ENCODE results near the gene SLC47A2. TPM values are rescaled to one million over a fixed set of nuclear protein-coding genes. Genes with fewer than 3 reads are reported as not detected.

SLC47A2 gene
- total RNA-seq, 1 experiment from 2014 or later = 62.1 TPM

GRCh38 chr17:19717411-19717908, 1.1 kb upstream of the SLC47A2 start:
- DNase-seq (ENCODE audit: low read depth) = no peak
- in situ Hi-C loops (cut with HindIII; ENCODE audit: low pct_unique_long_range_greater_than_20kb, low sequenced_read_pairs) = no loop called here

- no peak for DNase-seq (ENCODE audit: low read depth)
- in situ Hi-C loops (cut with HindIII; ENCODE audit: low pct_unique_long_range_greater_than_20kb, low sequenced_read_pairs) = no loop called here
Observed at GRCh38 chr17:19717031-19717360, 612 bp upstream of the SLC47A2 start.

DNA sequence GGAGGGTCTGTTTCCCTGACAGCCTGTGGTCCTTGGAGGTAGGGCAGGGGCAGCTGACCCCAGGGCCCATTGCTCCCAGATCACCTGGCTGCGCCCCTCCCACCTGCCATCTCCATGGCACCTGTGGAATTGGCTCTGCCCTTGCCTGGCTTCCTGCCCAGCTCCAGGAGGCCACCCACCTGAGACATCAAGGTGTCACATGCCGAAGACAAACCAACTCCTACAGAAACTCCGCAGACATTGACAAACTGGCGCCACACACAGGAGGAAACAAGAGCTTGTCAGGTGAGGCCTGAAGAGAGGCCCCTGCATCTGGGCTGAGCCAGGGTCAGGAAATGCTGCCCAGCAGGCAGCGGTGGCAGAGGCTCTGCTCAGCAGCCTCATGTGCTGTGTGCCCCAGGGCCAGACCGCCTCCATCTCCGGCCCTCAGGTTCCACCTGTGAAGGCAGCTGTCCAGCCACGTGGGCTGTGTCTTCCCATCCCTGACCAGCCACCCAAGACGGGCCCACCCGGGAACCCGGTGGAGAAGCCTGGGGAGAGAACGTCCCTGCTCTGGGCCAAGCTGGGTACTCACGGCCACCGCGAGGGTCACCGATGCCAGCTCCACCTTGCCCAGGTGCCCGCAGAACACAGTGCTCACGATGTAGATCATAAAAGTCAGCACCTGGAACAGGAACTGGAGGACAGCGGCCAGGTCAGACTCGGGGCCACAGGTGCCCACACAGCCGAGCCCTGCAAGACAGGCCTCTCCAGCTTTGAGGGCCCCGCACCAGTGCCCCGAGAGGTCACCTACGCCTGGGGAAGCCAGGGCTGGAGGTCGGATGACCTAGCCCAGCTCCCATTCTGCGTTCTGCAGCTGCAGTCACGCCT, 1.6 kb downstream of the SLC47A2 start:
- no peak for DNase-seq (ENCODE audit: low read depth)
- in situ Hi-C loops (cut with HindIII; ENCODE audit: low pct_unique_long_range_greater_than_20kb, low sequenced_read_pairs) = no loop called here

- no peak for DNase-seq (ENCODE audit: low read depth)
- in situ Hi-C loops (cut with HindIII; ENCODE audit: low pct_unique_long_range_greater_than_20kb, low sequenced_read_pairs) = no loop called here
Observed at GRCh38 chr17:19713901-19714361, 2.5 kb downstream of the SLC47A2 start.

- no peak for DNase-seq (ENCODE audit: low read depth)
- in situ Hi-C loops (cut with HindIII; ENCODE audit: low pct_unique_long_range_greater_than_20kb, low sequenced_read_pairs) = no loop called here
Observed at GRCh38 chr17:19713462-19713861, 2.9 kb downstream of the SLC47A2 start.

DNA sequence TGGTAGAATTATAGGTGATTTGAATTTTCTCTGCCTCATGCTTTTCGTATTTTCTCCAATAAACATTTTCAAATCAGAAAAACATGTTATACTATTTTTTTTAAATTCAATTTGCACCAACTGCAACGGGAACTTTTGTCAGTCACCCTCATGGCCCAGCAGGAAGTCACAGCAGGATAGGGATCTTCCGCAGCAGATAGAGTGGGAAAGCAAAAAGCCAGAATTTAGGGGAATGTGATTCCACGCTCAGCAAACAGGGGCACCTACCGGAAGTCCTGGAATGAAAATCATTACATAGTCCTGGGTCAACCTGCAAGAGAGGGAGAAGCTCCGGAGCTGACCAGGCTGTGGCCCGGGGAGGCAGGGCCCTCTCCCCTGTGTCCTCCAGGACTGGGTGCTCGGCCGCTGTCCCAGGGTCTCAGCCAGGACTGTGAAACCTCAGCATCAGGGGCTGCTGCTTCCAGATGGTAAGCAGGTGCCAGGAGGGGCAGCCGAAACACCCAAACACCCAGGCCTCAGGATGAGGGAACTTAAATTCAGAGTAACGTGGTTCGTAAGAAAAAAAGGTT, 3.9 kb downstream of the SLC47A2 start:
- in situ Hi-C loops (cut with HindIII; ENCODE audit: low pct_unique_long_range_greater_than_20kb, low sequenced_read_pairs) = no loop called here
- no peak for DNase-seq (ENCODE audit: low read depth)

DNA sequence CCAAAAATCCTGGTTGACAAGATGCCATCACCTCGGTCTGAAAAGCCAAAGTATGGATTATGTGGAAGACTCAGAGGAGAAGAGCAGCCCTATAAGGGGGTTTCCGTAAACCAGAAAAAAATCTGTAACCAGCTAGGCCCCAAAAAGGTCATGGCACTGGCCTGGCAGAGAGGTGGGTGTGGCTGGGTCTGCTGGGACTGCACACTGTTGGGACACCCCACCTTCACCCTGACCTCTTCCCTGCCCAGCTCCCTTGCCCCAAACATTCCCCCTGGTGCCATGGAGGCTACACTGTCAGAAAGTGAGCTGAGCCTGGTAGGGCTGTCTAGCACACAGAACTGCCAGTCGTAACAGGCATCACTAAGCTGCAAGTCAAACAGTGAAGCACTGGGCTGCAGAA, 6.5 kb downstream of the SLC47A2 start:
- no peak for DNase-seq (ENCODE audit: low read depth)
- in situ Hi-C loops (cut with HindIII; ENCODE audit: low pct_unique_long_range_greater_than_20kb, low sequenced_read_pairs) = no loop called here

DNA sequence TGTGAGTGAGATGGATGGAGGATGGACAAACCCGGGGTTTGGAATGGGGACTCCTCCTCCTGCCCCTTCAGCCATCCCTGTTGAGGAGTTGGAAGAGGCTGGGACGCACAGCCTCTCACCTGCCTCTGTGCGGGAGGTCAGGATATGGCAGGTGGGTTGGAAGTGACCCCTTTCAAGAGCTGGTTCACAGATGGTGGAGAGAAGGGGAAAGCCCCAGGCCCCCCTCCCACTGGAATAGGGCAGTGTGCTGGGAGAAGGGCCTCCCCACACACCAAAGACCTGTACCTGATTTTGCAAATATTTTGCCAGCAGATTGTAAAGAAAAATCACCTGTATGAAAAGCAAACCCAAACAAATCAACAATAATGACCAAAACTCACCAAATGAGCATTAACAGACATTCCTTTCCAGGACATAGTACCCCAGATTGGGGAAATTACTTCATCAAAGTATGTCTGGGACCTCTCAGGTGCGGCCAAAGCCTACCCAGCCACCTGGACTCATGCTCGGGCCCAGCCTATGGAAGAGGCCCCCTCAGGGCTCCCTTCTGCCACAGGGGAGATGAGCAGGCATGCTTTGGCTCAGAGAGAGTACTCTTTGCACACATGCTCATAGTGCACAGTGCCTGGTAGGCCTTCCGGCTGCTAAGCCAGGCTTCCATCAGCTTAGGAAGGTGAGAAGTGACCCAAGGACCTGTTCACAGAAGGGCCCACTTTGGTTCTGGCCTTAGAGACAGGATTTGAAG, 7.8 kb downstream of the SLC47A2 start:
- DNase-seq (ENCODE audit: low read depth) = no peak
- in situ Hi-C loops (cut with HindIII; ENCODE audit: low pct_unique_long_range_greater_than_20kb, low sequenced_read_pairs) = no loop called here

DNA sequence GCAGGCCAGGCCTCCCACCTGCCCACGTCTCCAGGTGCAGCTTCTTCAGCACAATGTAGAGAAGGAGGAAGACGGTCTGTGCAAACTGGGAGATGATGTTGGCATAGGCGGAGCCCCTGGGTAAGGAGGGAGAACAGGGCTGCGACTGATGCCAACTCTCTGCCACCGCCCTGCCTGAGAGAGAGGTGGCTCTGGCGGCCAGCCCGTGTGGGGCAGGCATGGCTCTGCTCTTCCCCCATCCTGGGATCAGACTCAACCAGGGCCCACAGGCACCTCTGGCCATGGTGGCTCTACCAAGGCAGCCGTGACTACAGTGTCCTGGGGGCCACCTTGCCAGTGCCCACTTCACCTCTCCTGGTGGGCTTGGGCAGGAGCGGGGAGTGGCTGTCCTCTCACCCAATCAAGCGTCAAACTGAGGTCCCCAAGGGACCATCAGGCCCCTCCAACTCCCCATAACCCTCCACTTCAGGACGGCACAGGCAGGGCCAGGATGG, 8.6 kb downstream of the SLC47A2 start:
- DNase-seq (ENCODE audit: low read depth) = no peak
- in situ Hi-C loops (cut with HindIII; ENCODE audit: low pct_unique_long_range_greater_than_20kb, low sequenced_read_pairs) = no loop called here

DNA sequence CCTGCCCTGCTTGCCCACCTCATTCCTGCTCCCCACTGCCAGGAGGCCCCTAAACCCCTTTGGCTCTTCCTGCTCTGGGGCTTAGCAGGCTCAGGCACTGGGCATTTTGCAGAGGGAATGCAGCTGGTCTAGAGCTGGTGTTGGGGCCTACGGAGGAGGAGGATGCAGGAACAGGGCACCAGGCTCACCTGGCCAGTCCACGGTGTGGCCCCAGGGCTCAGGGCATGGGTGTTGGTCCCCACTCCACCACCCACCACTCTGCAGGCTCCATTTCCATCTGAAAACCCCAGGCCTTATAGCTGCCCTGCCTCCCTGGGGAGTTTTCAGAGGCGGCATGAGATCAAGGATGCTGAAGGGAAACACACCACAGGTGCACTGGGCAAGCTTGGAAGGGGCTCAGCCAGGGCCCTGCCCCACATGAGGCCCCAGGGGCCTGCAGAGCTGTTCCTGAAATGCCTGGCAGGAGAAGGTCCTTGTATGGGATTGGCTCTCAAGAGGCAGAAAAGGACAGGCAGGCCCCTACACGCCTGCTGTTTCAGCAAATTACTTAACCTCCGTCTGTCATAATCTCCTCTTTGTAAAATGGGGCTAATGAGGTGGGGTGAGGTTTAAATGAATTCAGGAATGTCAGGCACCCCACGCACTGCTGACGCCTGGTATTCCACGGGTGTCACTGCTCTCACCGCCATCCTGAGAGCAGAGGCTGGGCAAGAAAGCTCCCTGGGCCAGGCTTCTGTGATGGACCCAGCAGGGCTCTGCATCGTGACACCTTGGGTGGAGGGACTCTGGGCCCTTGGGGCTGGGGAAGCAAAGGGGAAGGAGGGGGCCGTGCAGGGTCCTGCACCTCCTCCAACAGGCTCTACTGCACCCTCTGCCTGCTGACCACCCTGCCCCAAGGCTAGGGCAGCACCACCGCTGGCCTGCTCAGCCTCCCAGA, 9.3 kb downstream of the SLC47A2 start:
- no peak for DNase-seq (ENCODE audit: low read depth)
- in situ Hi-C loops (cut with HindIII; ENCODE audit: low pct_unique_long_range_greater_than_20kb, low sequenced_read_pairs) = no loop called here

DNA sequence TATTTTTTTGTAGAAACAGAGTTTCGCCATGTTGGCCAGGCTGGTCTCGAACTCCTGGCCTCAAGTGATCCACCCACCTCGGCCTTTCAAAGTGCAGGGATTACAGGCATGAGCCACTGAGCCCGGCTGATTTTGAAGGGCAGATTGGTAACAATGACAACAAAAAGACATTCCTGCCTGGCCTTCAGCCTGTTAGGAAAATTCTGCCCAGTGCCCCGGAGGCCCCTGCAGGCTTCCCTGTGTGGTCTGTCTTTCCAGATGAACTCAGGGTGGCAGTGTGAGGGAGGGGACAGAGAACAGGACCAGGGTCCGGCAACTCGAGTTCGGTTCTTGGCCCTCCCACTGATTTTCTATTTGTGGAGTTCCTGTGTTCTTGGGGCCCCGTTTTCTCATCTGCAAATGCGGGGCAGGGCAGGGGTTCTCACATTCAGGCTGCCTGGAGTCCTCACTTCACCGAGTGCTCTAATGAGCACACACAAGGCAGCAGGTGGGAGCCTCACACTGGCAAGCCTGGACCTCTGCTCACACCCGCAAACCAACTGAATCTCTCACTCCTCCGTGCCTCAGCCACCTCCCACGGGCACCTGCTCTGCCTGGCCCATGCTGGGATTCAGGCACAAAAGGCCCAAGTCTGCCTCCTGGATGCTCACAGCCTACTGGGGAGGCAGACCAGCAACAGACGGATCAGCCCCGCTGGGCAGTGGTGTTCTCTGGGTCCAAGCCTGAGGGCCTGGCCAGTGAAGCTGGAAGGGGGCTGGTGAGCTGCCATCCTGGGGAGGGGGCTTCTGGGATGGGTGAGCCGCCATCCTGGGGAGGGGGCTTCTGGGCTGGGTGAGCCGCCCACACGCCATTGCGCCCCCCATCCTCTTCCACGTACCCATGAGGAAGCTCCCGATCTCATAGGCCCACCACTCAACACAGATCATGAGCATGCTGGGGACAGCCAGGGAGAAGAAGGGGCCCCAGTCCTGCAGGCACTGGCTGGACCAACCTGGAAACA, 10.3 kb downstream of the SLC47A2 start:
- DNase-seq (ENCODE audit: low read depth) = no peak
- in situ Hi-C loops (cut with HindIII; ENCODE audit: low pct_unique_long_range_greater_than_20kb, low sequenced_read_pairs) = no loop called here

- DNase-seq (ENCODE audit: low read depth) = no peak
- in situ Hi-C loops (cut with HindIII; ENCODE audit: low pct_unique_long_range_greater_than_20kb, low sequenced_read_pairs) = no loop called here
Observed at GRCh38 chr17:19705201-19705600, 11.2 kb downstream of the SLC47A2 start.

DNA sequence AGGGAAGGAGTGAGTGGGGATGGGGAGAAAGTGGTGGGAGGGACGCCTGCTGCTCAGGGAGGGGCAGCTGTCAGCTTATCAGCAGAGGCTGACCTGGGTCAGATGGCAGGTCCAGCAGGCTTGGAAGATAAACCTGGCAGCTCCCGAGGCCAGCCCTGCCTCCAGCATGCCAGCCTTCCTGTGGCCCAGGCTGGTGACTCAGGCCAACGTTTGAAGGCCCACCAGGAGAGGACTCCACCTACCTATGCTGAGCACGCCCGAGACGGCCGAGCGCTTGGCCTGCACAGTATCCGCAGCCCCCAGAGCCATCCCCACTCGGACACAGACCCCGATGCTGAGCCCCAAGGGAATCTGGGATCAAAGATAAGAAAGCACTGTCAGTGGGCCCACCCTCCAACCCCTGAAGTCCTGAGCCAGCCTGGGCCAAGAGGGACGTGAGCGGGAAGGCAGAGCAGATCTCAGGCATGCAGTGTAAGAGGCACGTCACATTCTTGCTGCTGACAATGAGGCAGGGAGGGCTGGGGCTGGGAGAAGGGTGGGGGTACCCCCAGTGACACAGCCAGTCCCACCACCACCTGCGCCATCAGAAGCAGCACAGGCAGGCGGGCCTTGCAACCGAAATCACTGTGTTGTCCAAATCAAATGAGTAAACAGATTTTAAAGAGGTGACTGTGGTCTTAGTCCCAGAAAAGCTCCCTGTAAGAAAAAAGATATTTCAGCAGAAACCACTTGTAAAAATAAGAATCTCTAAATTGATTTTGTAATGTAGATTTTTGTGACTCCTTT, 12.4 kb downstream of the SLC47A2 start:
- no peak for DNase-seq (ENCODE audit: low read depth)
- in situ Hi-C loops (cut with HindIII; ENCODE audit: low pct_unique_long_range_greater_than_20kb, low sequenced_read_pairs) = no loop called here

DNA sequence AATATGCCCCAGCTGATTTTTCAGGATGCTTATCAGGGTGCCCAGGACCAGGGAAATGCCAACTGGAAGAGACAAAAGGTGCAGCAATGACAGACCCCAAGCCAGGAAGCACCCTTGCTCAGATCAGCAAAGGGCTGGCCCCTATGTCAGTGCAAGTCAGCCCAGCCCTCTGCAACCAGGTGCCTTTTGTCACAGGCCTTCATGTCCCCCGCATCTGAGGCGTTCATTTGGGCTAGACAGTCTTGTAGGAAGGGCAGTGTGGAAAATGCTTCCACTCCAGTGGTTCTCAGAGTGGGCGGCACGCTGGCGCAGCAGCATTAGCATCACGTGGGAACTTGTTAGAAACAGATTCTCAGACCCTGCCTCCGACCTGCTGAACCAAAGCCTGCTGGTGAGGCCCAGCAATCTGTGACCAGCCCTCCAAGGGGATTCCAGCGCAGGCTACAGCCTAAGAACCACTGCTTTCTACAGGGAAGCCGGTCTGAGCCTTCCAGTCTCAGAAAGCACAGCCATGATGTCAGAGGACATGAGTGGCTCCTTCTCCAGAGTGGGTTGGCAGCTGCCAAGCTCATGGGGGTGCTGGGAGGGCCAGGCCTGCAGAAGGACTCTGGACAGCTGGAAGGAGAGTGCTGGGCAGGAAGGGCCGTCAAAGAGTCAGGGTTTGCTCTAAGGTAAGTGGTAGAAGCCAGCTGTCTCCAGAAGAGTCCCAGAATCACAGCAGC, 13.1 kb downstream of the SLC47A2 start:
- no peak for DNase-seq (ENCODE audit: low read depth)
- in situ Hi-C loops (cut with HindIII; ENCODE audit: low pct_unique_long_range_greater_than_20kb, low sequenced_read_pairs) = no loop called here

DNA sequence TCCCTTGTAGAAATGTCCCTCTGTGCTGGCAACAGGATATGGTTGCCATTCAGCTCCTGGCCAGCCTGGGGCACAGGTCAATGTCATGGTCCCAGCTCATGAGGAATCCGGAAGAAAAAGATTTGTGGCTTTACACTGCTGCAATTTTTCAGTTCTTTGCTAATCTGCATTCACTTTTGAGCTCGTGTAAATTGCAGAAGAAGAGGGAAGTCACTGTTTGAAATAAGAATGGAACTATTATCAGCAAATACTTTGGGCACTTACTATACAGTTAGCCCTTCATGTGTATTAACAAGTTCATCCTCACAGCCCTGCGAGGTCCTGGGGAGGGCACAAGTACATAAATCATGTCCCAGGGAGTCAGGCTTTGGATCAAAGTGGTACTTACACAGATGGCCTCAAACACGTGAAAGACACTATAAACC, 14.2 kb downstream of the SLC47A2 start:
- in situ Hi-C loops (cut with HindIII; ENCODE audit: low pct_unique_long_range_greater_than_20kb, low sequenced_read_pairs) = no loop called here
- peak; percentile 50 for DNase-seq (ENCODE audit: low read depth)

Measured in Caki2 (cell line).